ENCODE measurements around the gene CORT.
"Not testable (repeated sequence)": the region's sequence is repeated elsewhere in the genome, so short reads cannot be mapped to it uniquely, and the experiment has no call there.

CORT gene, protein sequence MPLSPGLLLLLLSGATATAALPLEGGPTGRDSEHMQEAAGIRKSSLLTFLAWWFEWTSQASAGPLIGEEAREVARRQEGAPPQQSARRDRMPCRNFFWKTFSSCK

DNA sequence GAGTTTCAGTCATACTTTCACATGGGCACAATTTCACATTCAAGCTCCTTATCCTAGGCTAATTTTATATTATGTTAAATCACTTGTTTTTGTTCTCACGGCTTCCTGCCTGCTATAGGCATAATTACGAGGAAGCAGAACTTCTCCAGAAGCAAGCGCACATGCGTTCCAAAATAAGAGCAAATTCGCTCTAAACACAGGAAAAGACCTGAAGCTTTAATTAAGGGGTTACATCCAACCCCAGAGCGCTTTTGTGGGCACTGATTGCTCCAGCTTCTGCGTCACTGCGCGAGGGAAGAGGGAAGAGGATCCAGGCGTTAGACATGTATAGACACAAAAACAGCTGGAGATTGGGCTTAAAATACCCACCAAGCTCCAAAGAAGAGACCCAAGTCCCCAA lies at the start of gene CORT:
CORT (plus strand) TSS at position 281 of the 400 bp plus-strand sequence. CDS start 193 bp downstream, outside the sequence.
- DNase-seq: no peak
- TF ChIP-seq POLR2A (IDR thresholded peaks at IDR 0.05; ENCODE audit: low read length): no peak
- TF ChIP-seq GATA1 (IDR thresholded peaks at IDR 0.05; ENCODE audit: low read depth, low read length): no peak

- no peak for TF ChIP-seq POLR2A (IDR thresholded peaks at IDR 0.05; ENCODE audit: low read length)
- no peak for DNase-seq
Observed at GRCh38 chr1:10401281-10401680, 48.5 kb upstream of the CORT start.

DNA sequence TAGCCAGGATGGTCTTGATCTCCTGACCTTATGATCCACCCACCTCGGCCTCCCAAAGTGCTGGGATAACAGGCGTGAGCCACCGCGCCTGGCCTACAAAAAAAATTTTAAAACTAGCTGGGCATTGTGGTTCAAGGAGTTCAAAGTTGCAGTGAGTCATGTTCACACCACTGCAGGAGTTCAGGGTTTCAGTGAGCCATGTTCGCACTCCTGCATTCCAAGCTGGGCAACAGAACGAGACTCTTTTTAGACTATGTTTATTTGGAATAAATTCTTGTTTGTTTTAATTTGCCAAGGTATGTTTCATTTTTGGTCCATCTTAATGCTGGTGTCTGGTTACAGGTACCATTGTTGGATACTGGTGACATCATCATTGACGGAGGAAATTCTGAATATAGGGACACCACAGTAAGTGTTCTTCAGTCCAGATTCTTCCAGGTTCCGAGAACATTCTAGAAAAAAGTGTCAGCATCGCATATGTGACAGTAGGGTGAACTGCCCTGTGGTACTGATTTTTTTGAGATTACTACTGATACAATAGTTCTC lies 47.0 kb upstream of the CORT start:
- DNase-seq: no peak
- TF ChIP-seq GATA1 (IDR thresholded peaks at IDR 0.05; ENCODE audit: low read depth, low read length): no peak
- no peak for TF ChIP-seq POLR2A (IDR thresholded peaks at IDR 0.05; ENCODE audit: low read length)

DNA sequence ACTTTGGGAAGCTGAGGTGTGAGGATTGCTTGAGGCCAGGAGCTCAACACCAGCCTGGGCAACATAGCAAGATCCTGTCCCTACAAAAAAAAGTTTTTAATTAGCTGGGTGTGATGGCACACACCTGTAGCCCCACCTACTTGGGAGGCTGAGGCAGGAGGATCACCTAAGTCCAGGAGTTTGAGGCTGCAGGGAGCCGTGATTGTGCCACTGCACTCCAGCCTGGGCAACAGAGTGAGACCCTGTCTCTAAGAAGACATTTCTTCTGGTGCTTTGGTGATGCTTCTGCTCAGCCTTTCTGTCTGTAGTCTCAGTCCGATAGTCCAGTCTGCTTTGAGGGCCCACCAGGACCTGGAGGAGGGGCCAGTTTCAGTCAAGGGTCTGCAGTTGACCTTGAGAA lies 42.6 kb upstream of the CORT start:
- no peak for DNase-seq

DNA sequence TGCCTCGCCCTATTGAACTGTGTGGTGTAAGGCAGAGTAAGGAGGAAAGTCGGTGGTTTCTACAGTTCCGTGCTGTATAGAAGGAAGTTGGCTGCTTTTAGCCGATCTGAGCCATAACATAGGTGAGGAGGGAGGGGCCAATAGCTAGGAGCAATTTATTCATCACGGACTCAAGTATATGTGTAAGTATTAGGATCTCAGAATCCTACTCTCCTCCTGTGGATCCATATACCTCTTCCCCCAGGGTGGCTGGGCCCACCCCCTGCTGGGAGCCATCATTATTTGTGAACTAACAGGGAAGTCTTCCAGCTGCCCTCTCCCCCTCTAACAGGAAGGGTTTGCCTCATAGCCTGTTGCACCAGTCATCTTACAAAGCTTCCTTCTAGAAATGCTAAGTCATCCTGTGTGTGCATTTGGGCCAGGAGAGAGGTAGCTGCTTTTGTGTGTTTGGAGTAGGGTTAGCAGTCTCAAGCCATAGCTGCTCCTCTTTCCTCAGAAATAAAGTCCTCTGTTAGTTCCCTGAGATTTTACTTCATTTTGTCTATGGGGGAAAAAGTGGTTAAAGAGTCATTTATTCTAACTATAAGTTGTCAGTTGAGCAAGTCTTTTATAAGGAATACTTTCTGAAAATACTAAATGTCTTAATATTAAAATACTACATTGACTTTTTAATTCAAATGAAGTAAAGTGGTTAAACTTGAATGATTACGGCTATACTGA lies 34.5 kb upstream of the CORT start:
- TF ChIP-seq GATA1 (IDR thresholded peaks at IDR 0.05; ENCODE audit: low read depth, low read length) (no peak), POLR2A (IDR thresholded peaks at IDR 0.05; ENCODE audit: low read length) (peak; percentile 52)
- peak; percentile 89 to 91 for DNase-seq

More for the DNA sequence above, 42.6 kb upstream of the CORT start:
- TF ChIP-seq GATA1 (IDR thresholded peaks at IDR 0.05; ENCODE audit: low read depth, low read length) (no peak), POLR2A (IDR thresholded peaks at IDR 0.05; ENCODE audit: low read length) (no peak)

GRCh38 chr1:10415967-10416366 lies 33.9 kb upstream of the CORT start:
- DNase-seq: not testable (repeated sequence)

GRCh38 chr1:10418741-10419140 lies 31.1 kb upstream of the CORT start:
- not testable (repeated sequence) for DNase-seq

GRCh38 chr1:10419351-10419750 lies 30.5 kb upstream of the CORT start:
- DNase-seq: no peak

GRCh38 chr1:10421637-10422036 lies 28.2 kb upstream of the CORT start:
- DNase-seq: no peak

More at GRCh38 chr1:10419351-10419750, 30.5 kb upstream of the CORT start:
- TF ChIP-seq GATA1 (IDR thresholded peaks at IDR 0.05; ENCODE audit: low read depth, low read length) (no peak), POLR2A (IDR thresholded peaks at IDR 0.05; ENCODE audit: low read length) (no peak)

GRCh38 chr1:10424034-10424433 lies 25.8 kb upstream of the CORT start:
- no peak for TF ChIP-seq POLR2A (IDR thresholded peaks at IDR 0.05; ENCODE audit: low read length)
- no peak for TF ChIP-seq GATA1 (IDR thresholded peaks at IDR 0.05; ENCODE audit: low read depth, low read length)
- DNase-seq: no peak

More at GRCh38 chr1:10421637-10422036, 28.2 kb upstream of the CORT start:
- TF ChIP-seq GATA1 (IDR thresholded peaks at IDR 0.05; ENCODE audit: low read depth, low read length): no peak
- no peak for TF ChIP-seq POLR2A (IDR thresholded peaks at IDR 0.05; ENCODE audit: low read length)

- TF ChIP-seq POLR2A (IDR thresholded peaks at IDR 0.05; ENCODE audit: low read length) (no peak), GATA1 (IDR thresholded peaks at IDR 0.05; ENCODE audit: low read depth, low read length) (no peak)
- no peak for DNase-seq
Observed at GRCh38 chr1:10424651-10425050, 25.2 kb upstream of the CORT start.

DNA sequence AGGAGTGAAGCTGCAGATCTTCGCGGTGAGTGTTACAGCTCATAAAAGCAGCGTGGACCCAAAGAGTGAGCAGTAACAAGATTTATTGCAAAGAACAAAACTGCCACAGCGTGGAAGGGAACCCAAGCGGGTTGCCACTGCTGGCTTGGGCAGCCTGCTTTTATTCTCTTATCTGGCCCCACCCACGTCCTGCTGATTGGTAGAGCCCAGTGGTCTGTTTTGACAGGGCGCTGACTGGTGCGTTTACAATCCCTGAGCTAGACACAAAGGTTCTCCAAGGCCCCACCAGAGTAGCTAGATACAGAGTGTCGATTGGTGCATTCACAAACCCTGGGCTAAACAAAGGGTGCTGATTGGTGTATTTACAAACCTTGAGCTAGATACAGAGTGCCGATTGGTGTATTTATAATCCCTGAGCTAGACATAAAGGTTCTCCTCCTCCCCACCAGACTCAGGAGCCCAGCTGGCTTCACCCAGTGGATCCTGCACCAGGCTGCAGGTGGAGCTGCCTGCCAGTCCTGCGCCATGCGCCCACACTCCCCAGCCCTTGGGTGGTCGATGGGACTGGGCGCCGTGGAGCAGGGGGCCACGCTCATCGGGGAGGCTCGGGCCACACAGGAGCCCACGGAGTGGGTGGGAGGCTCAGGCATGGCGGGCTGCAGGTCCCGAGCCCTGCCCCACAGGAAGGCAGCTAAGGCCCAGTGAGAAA lies 23.9 kb upstream of the CORT start:
- not testable (repeated sequence) for DNase-seq

GRCh38 chr1:10426535-10426848 lies 23.3 kb upstream of the CORT start:
- not testable (repeated sequence) for DNase-seq

DNA sequence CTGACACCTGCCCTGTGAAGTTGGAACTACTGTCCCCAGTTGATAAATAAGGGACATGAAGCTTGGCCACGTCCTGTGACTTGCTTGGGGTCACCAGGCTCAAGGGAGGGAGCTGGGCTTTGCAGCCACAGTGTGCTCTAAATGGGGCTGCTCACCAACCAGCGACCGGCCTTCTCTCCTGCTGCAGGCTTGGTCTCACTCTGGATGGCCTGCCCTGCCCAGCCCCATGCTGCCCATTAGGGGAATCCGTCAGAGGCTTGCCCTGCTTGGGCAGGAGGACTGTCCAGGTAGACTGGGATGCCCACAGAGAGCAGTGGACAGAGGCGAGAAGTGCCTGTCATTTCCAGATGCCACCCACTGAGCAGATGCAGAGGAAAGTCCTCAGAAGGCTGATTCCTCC lies 20.8 kb upstream of the CORT start:
- peak in 1 of 2 experiments; percentile 21 for DNase-seq

DNA sequence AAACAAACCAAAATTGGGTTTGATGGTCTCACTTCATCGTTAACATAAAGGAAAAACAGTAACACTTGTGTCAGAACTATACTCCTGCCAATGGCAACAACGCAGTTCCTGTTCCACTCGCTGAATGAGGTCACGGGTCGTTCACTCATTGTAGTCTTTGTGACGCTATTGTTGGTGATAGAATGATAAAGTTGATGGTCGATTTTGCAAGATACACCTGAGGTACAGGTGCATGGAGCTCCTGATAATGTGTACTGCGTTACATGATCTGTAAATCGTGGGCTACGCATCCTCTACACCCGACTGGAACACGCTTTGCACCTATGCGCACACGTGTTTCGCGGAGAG lies 20.0 kb upstream of the CORT start:
- TF ChIP-seq GATA1 (IDR thresholded peaks at IDR 0.05; ENCODE audit: low read depth, low read length) (no peak), POLR2A (IDR thresholded peaks at IDR 0.05; ENCODE audit: low read length) (no peak)
- no peak for DNase-seq

More for the DNA sequence above, 20.8 kb upstream of the CORT start:
- TF ChIP-seq POLR2A (IDR thresholded peaks at IDR 0.05; ENCODE audit: low read length) (no peak), GATA1 (IDR thresholded peaks at IDR 0.05; ENCODE audit: low read depth, low read length) (no peak)

Measured in erythroblast (primary cell).